ENCODE data around the gene GOLGA3. TPM values are rescaled to one million over a fixed set of nuclear protein-coding genes. Genes with fewer than 3 reads are reported as not detected.
A peak's percentile ranks its signal among the peaks of the same experiment; 100 is the strongest.
"Not testable (repeated sequence)": the region's sequence is repeated elsewhere in the genome, so short reads cannot be mapped to it uniquely, and the experiment has no call there.

The GOLGA3 gene
- total and polyA plus RNA-seq, 9 of the 15 experiments (the other 6 are each of a cell fraction or from before 2014, with no cell fraction given), result 1.9 to 48.1 (median 18.4) TPM

DNA sequence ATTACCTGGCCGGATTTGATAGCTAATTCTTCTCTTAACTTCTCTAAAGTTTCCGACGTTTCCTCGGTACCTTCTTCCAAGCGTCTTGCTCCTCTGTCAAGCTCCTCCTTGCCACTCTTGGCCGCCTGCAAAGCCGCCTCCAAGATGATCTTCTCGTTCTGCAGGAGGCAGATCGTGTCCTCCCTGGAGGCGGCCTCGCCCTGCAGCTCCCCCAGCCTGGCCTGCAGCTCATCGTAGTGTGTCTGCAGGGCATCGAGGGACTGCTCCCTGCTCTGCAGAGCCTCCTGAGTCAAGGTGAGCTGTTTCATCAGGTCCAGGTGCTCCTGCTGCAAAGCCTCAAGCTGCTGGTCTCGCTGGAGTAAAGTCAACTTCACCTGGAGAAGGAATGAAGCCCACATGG lies 32.8 kb downstream of the GOLGA3 start:
- Histone ChIP-seq H2AFZ (ENCODE audit: low read depth, low read length) (no peak overlapping the region), H3K4me1 (replicated peaks in 1 of 2; ENCODE audit: control insufficient read depth in 2 of 2, insufficient read depth in 2 of 2, low read length in 2 of 2) (no peaks in the 10 kb centered on the region), H3K36me3 (ENCODE audit: control insufficient read depth, insufficient read depth, low read length) (peaks cover 67% of the 10 kb centered on the region; the same call in 2 of the 3 replicates), H3K9me3 (replicated peaks; ENCODE audit: control insufficient read depth, insufficient read depth, low read depth, low read length) (no peaks in the 10 kb centered on the region), H3K9ac (ENCODE audit: insufficient read depth in 1 of 2, low read depth in 2 of 2, low read length in 2 of 2) (no peak overlapping the region; a peak in 1 of 4 replicates), H3K9me1 (ENCODE audit: control insufficient read depth, insufficient read depth, low read length) (no peaks in the 10 kb centered on the region), H3K79me2 (ENCODE audit: control insufficient read depth, insufficient read depth, low read length) (no peaks in the 10 kb centered on the region), H3K4me2 (ENCODE audit: insufficient read depth, low read length) (no peak overlapping the region), H3K27ac (ENCODE audit: extremely low read depth, low read depth, low read length) (no peak overlapping the region), H3K4me3 (no peak overlapping the region), H3K27me3 (ENCODE audit: control insufficient read depth in 2 of 2, insufficient read depth in 2 of 2, low read length in 2 of 2) (no peaks in the 10 kb centered on the region), H4K20me1 (replicated peaks; ENCODE audit: control insufficient read depth, insufficient read depth, low read length) (no peaks in the 10 kb centered on the region)
- FAIRE-seq, result no peak
- 0 out of 2 replicates have a peak, but pooled peaks have one; percentile 21 for TF ChIP-seq POLR2G (IDR thresholded peaks at IDR 0.05; ENCODE audit: low read depth, low read length)
- no peak for TF ChIP-seq STAG1 (CRISPR knock-in tag; IDR thresholded peaks at IDR 0.05; ENCODE audit: borderline replicate concordance)
- TF ChIP-seq ZNF717 (CRISPR knock-in tag; IDR thresholded peaks at IDR 0.05), result no peak
- TF ChIP-seq MCM7 (IDR thresholded peaks at IDR 0.05), result no peak
- TF ChIP-seq ZBED1 (IDR thresholded peaks at IDR 0.05), result no peak
- TF ChIP-seq ZNF431 (CRISPR knock-in tag; IDR thresholded peaks at IDR 0.05), result no peak
- no peak for TF ChIP-seq HDAC1 (IDR thresholded peaks at IDR 0.05)
- 95% methylated on average over 14 of the region's 14 CpGs for WGBS (ENCODE audit: insufficient coverage, low coverage, missing lambda C conversion rate)
- BruUV-seq (replicated peaks), result TSS peak; percentile 36
- ATAC-seq, result no peak
- intact Hi-C loops (cut with micrococcal nuclease) (no loop called here), in situ Hi-C loops (cut with MboI) (no loop called here)
- POLR2A ChIA-PET, result interaction anchor here (1.0 kb wide), 1 partner anchor 10 kb away, joined by 4 read pairs; no protein-coding TSS in a partner anchor
- no peak for DNase-seq (ENCODE audit: extremely low read depth in 1 of 4, low spot score in 3 of 4)
- CTCF ChIA-PET (ENCODE audit: low intra/inter-chr PET ratio), result no interaction called here

DNA sequence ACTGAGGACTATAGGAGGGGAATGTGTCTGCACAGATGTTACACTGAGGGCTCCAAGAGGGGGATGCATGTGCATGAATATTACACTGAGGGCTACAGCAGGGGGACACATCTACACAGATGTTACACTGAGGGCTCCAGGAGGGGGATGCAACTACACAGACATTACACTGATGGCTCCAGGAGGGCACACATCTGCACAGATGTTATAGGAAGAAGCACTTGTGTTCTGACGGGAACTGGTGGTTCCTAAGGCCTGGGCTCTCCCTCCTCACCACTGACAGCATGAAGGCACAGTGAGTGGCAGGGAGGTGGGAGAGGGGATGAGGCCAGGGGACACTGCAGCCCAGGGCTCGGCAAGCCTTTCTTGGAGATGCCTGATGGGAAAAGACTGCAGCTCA lies 36.7 kb downstream of the GOLGA3 start:
- H4K20me1 ChIP-seq (replicated peaks; ENCODE audit: control insufficient read depth, insufficient read depth, low read length); intact Hi-C loops (cut with micrococcal nuclease); DNase-seq (ENCODE audit: extremely low read depth in 1 of 4, low spot score in 3 of 4); ATAC-seq; H3K9me1 ChIP-seq (ENCODE audit: control insufficient read depth, insufficient read depth, low read length); POLR2A ChIA-PET; H3K4me1 ChIP-seq (replicated peaks in 1 of 2; ENCODE audit: control insufficient read depth in 2 of 2, insufficient read depth in 2 of 2, low read length in 2 of 2); CTCF ChIA-PET (ENCODE audit: low intra/inter-chr PET ratio); FAIRE-seq; in situ Hi-C loops (cut with MboI); H3K9ac ChIP-seq (ENCODE audit: insufficient read depth in 1 of 2, low read depth in 2 of 2, low read length in 2 of 2); H2AFZ ChIP-seq (ENCODE audit: low read depth, low read length); H3K9me3 ChIP-seq (replicated peaks; ENCODE audit: control insufficient read depth, insufficient read depth, low read depth, low read length); H3K27ac ChIP-seq (ENCODE audit: extremely low read depth, low read depth, low read length); BruUV-seq (replicated peaks); H3K27me3 ChIP-seq (ENCODE audit: control insufficient read depth in 2 of 2, insufficient read depth in 2 of 2, low read length in 2 of 2); H3K4me2 ChIP-seq (ENCODE audit: insufficient read depth, low read length); H3K4me3 ChIP-seq; H3K79me2 ChIP-seq (ENCODE audit: control insufficient read depth, insufficient read depth, low read length): not testable (repeated sequence)
- H3K36me3 ChIP-seq (ENCODE audit: control insufficient read depth, insufficient read depth, low read length), result peaks cover 56% of the 10 kb centered on the region; the same call in 2 of the 3 replicates
- 100% methylated on average over 2 of the region's 2 CpGs for WGBS (ENCODE audit: insufficient coverage, low coverage, missing lambda C conversion rate)
